Panc1 (cell line): Measurements from ENCODE around the gene ZNF281. TPM values are rescaled to one million over a fixed set of nuclear protein-coding genes. Genes with fewer than 3 reads are reported as not detected.
A peak's percentile ranks its signal among the peaks of the same experiment; 100 is the strongest.

ENCODE experiments used
- ATAC-seq: fragments of 200-7000 bp; cut with Tn5 transposase; 2 replicates; pipeline ENCODE4 v1.9.1; 2020; ENCODE audit warnings: mild to moderate bottlenecking, moderate library complexity
- BruUV-seq: library from RNA; stranded (reverse); fragments of 400-500 nt; replicated peaks from 2 replicates; lab custom pipeline; 2021; lab: Mats Ljungman, UMichigan
- CTCF ChIA-PET: fragments of 300-600 bp; sonication (Branson Sonifier 250); formaldehyde crosslinking; loops from one replicate; lab custom pipeline; 2022; ENCODE audit warnings: antibody characterized with exemption; lab: Charles Lee
- POLR2A ChIA-PET: fragments of 300-600 bp; sonication (Branson Sonifier 250); formaldehyde crosslinking; loops from one replicate; lab custom pipeline; 2022; ENCODE audit warnings: antibody characterized with exemption; lab: Charles Lee
- DNase-seq: peaks from one replicate; pipeline ENCODE4 v3.0.0-alpha.2; 2010; ENCODE audit warnings: low read depth, low spot score
- H3K27ac ChIP-seq: 2 replicates; pipeline ENCODE4 v1.5.1; 2011; ENCODE audit warnings: mild to moderate bottlenecking, low read length, inconsistent platforms
- H3K27me3 ChIP-seq: fragments of 200-500 bp; sonication (Bioruptor generic); 2 replicates; pipeline ENCODE4 v1.6.0; 2014; ENCODE audit warnings: low read length, inconsistent platforms; ENCODE audit not compliant: control insufficient read depth, insufficient read depth
- H3K36me3 ChIP-seq: fragments of 200-500 bp; sonication (Bioruptor generic); 2 replicates; pipeline ENCODE4 v1.5.1; 2014; ENCODE audit warnings: inconsistent platforms, mild to moderate bottlenecking, low read length, moderate library complexity; ENCODE audit not compliant: control insufficient read depth, insufficient read depth
- H3K4me1 ChIP-seq: 2 replicates; pipeline ENCODE4 v1.5.1; 2011; ENCODE audit warnings: inconsistent platforms, mild to moderate bottlenecking, low read length, moderate library complexity; ENCODE audit not compliant: control insufficient read depth, insufficient read depth
- H3K4me3 ChIP-seq, 2 experiments: 2 replicates each; pipeline ENCODE4 v1.5.1; 2011 to 2012; ENCODE audit warnings: low read depth in 2 of 2, low read length in 2 of 2, mild to moderate bottlenecking in 2 of 2, inconsistent platforms in 1 of 2, moderate library complexity in 1 of 2
- H3K9me3 ChIP-seq: fragments of 200-500 bp; sonication (Bioruptor generic); 2 replicates; pipeline ENCODE4 v1.5.1; 2014; ENCODE audit warnings: low read depth, mild to moderate bottlenecking, inconsistent platforms, low read length, moderate library complexity; ENCODE audit not compliant: control insufficient read depth, insufficient read depth
- CTCF ChIP-seq: fragments of 450-650 bp; IDR thresholded peaks from 2 replicates; pipeline ENCODE4 v1.5.1; 2017; ENCODE audit warnings: mild to moderate bottlenecking
- POLR2AphosphoS5 ChIP-seq: IDR thresholded peaks from 2 replicates; pipeline ENCODE4 v1.6.1; 2012; ENCODE audit warnings: mild to moderate bottlenecking, low read depth, low read length, moderate library complexity
- REST ChIP-seq, 2 experiments: IDR thresholded peaks; 2 replicates each; pipeline ENCODE4 v1.6.1; 2011 to 2012; ENCODE audit warnings: low read depth in 2 of 2, control low read depth in 1 of 2, low read length in 1 of 2, mild to moderate bottlenecking in 1 of 2, moderate library complexity in 1 of 2; ENCODE audit not compliant: insufficient read depth in 1 of 2
- SIN3A ChIP-seq: IDR thresholded peaks from 2 replicates; pipeline ENCODE4 v1.6.1; 2012; ENCODE audit warnings: low read depth, mild to moderate bottlenecking, low read length, moderate library complexity, borderline replicate concordance; ENCODE audit not compliant: insufficient read depth
- TCF7L2 ChIP-seq: IDR thresholded peaks from 2 replicates; pipeline ENCODE4 v1.6.1; 2011; ENCODE audit warnings: mild to moderate bottlenecking, low read depth, low read length, inconsistent platforms
- in situ Hi-C: cut with HindIII; loops from 2 replicates; pipeline ENCODE4 v1.10.0; 2016; ENCODE audit warnings: low sequenced_read_pairs, low pct_unique_long_range_greater_than_20kb
- intact Hi-C: fragments of 100-400 bp; cut with micrococcal nuclease; formaldehyde crosslinking; loops from one replicate; pipeline ENCODE4 v1.10.0; 2022; ENCODE audit not compliant: unreplicated experiment
- total RNA-seq: library from RNA; stranded (reverse); gene quantifications from one replicate; pipeline ENCODE4 v1.2.1, GENCODE V29; 2021; ENCODE audit not compliant: unreplicated experiment

ZNF281 gene
- total RNA-seq, 1 experiment from 2014 or later: 34.2 TPM

- H3K27ac ChIP-seq: peak overlapping the region; percentile 91
- DNase-seq (no peak), ATAC-seq (no peak)
- TF ChIP-seq TCF7L2 (no peak), POLR2AphosphoS5 (no peak), SIN3A (no peak), CTCF (no peak), REST (IDR thresholded peaks at IDR 0.05; ENCODE audit: insufficient read depth in 1 of 2, low read depth in 2 of 2, low read length in 1 of 2) (no peak)
- ChIA-PET POLR2A (no interaction called here), CTCF (no interaction called here)
- peaks cover 66% of the 10 kb centered on the region for H3K4me1 ChIP-seq
- H3K9me3 ChIP-seq: no peaks in the 10 kb centered on the region
- intact Hi-C loops (no loop called here), in situ Hi-C loops (no loop called here)
- H3K27me3 ChIP-seq: no peaks in the 10 kb centered on the region
- no peak overlapping the region for H3K4me3 ChIP-seq
- BruUV-seq: no TSS peak
- no peaks in the 10 kb centered on the region for H3K36me3 ChIP-seq
Observed at GRCh38 chr1:200376528-200376927, 33.3 kb downstream of the ZNF281 start.

GRCh38 chr1:200374569-200375295 is 35.1 kb downstream of the ZNF281 start:
- Histone ChIP-seq H3K36me3 (no peaks in the 10 kb centered on the region), H3K27me3 (no peaks in the 10 kb centered on the region), H3K27ac (peak overlapping the region; percentile 91), H3K9me3 (no peaks in the 10 kb centered on the region), H3K4me3 (no peak overlapping the region), H3K4me1 (peaks cover 63% of the 10 kb centered on the region)
- TF ChIP-seq POLR2AphosphoS5 (no peak), TCF7L2 (0 out of 2 replicates have a peak, but pooled peaks have one; percentile 50)
- DNase-seq (no peak), ATAC-seq (no peak)
- ChIA-PET CTCF (no interaction called here), POLR2A (interaction anchor here (0.6 kb wide), 1 partner anchor 61 kb away, joined by 5 read pairs; no protein-coding TSS in a partner anchor)
- in situ Hi-C loops (no loop called here), intact Hi-C loops (no loop called here)
- BruUV-seq: no TSS peak

- in situ Hi-C loops (no loop called here), intact Hi-C loops (no loop called here)
- ChIA-PET CTCF (no interaction called here), POLR2A (no interaction called here)
- H3K9me3 ChIP-seq: no peaks in the 10 kb centered on the region
- TF ChIP-seq TCF7L2: no peak
- TF ChIP-seq SIN3A: no peak
- TF ChIP-seq POLR2AphosphoS5: no peak
- no peak for TF ChIP-seq CTCF
- no peak for TF ChIP-seq REST (IDR thresholded peaks at IDR 0.05; ENCODE audit: insufficient read depth in 1 of 2, low read depth in 2 of 2, low read length in 1 of 2)
- peak overlapping the region in 1 of 2 experiments; percentile 27; a peak in 2 of 4 replicates for H3K4me3 ChIP-seq
- DNase-seq (no peak), ATAC-seq (no peak)
- no peaks in the 10 kb centered on the region for H3K27me3 ChIP-seq
- H3K4me1 ChIP-seq: peaks cover 58% of the 10 kb centered on the region
- H3K36me3 ChIP-seq: no peaks in the 10 kb centered on the region
- H3K27ac ChIP-seq: peak overlapping the region; percentile 91
- BruUV-seq: no TSS peak
Observed at GRCh38 chr1:200373811-200374231, 36.0 kb downstream of the ZNF281 start.
